HEK293T (cell line): ENCODE results near the gene OPRL1.

Source experiments
- CTCF ChIA-PET: fragments of 350-600 bp; formaldehyde crosslinking; extraction: SDS; loops from one replicate; lab custom pipeline; 2021; ENCODE audit warnings: antibody characterized with exemption, inconsistent platforms; lab: Yijun Ruan, JAX
- POLR2A ChIA-PET: fragments of 350-600 bp; formaldehyde crosslinking; extraction: SDS; loops from one replicate; lab custom pipeline; 2020; ENCODE audit warnings: antibody characterized with exemption, inconsistent platforms; lab: Yijun Ruan, JAX
- DNase-seq: peaks from one replicate; pipeline ENCODE4 v3.0.0; 2012; ENCODE audit warnings: mixed read lengths; ENCODE audit errors: extremely low spot score
- ARNT ChIP-seq: fragments of 450-650 bp; IDR thresholded peaks from 2 replicates; pipeline ENCODE4 v1.6.1; 2017; ENCODE audit warnings: mild to moderate bottlenecking
- BHLHE40 ChIP-seq: fragments of 450-650 bp; IDR thresholded peaks from 2 replicates; pipeline ENCODE4 v1.6.1; 2016; ENCODE audit warnings: mild to moderate bottlenecking, moderate library complexity, borderline replicate concordance
- FOXA1 ChIP-seq: fragments of 450-650 bp; IDR thresholded peaks from 2 replicates; pipeline ENCODE4 v1.6.1; 2016; ENCODE audit warnings: mild to moderate bottlenecking
- FOXK2 ChIP-seq: fragments of 450-650 bp; IDR thresholded peaks from 2 replicates; pipeline ENCODE4 v1.6.1; 2016; ENCODE audit warnings: mild to moderate bottlenecking
- FOXM1 ChIP-seq: fragments of 450-650 bp; IDR thresholded peaks from 2 replicates; pipeline ENCODE4 v1.6.1; 2017; ENCODE audit warnings: mild to moderate bottlenecking, borderline replicate concordance
- HDGF ChIP-seq: fragments of 450-650 bp; IDR thresholded peaks from 2 replicates; pipeline ENCODE4 v1.6.1; 2017; ENCODE audit warnings: antibody characterized with exemption, borderline replicate concordance
- L3MBTL2 ChIP-seq: fragments of 450-650 bp; conservative IDR thresholded peaks from 2 replicates; pipeline ENCODE4 v1.6.1; 2016; ENCODE audit warnings: mild to moderate bottlenecking
- SUZ12 ChIP-seq: fragments of 450-650 bp; IDR thresholded peaks from 2 replicates; pipeline ENCODE4 v1.6.1; 2016; ENCODE audit warnings: mild to moderate bottlenecking
- TARDBP ChIP-seq: fragments of 450-650 bp; IDR thresholded peaks from 2 replicates; pipeline ENCODE4 v1.6.1; 2016
- ZNF384 ChIP-seq: fragments of 450-650 bp; IDR thresholded peaks from 2 replicates; pipeline ENCODE4 v1.6.1; 2016
- TF ChIP-seq, protein P1 (sequence below): fragments of 450-650 bp; IDR thresholded peaks from 2 replicates; pipeline ENCODE4 v1.6.1; 2016

Gene OPRL1

GRCh38 chr20:64148581-64148980 is 68.7 kb downstream of the OPRL1 start:
- CTCF ChIA-PET, result no interaction called here
- TF ChIP-seq BHLHE40 (no peak), HDGF (no peak), SUZ12 (no peak), ZNF384 (no peak), FOXA1 (no peak)
- TF ChIP-seq, protein P1, sequence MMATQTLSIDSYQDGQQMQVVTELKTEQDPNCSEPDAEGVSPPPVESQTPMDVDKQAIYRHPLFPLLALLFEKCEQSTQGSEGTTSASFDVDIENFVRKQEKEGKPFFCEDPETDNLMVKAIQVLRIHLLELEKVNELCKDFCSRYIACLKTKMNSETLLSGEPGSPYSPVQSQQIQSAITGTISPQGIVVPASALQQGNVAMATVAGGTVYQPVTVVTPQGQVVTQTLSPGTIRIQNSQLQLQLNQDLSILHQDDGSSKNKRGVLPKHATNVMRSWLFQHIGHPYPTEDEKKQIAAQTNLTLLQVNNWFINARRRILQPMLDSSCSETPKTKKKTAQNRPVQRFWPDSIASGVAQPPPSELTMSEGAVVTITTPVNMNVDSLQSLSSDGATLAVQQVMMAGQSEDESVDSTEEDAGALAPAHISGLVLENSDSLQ, result no peak
- no peak for DNase-seq
- POLR2A ChIA-PET, result no interaction called here

DNA sequence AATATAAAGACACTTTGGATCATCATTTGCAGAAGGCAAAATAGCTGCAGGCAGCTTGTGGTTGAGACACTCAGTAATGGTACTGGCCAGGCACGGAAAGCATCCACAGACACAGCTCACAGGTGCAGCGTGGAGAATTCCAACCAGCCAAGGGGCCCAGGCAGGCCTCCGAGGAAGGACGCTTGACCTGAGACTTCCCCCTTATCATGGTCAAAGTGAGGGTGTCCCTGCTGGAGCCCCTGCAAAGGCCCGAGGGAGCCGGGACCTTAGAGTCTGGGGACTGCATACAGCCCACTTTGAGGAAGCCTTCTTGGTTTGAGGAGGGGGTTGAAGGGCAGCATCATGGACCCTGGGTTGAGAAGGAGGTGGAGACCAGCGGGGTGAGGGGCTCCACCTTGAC is 69.3 kb downstream of the OPRL1 start:
- CTCF ChIA-PET, result no interaction called here
- POLR2A ChIA-PET, result no interaction called here
- TF ChIP-seq FOXK2 (no peak), SUZ12 (no peak), ZNF384 (no peak), L3MBTL2 (no peak), FOXM1 (no peak)
- DNase-seq, result no peak

DNA sequence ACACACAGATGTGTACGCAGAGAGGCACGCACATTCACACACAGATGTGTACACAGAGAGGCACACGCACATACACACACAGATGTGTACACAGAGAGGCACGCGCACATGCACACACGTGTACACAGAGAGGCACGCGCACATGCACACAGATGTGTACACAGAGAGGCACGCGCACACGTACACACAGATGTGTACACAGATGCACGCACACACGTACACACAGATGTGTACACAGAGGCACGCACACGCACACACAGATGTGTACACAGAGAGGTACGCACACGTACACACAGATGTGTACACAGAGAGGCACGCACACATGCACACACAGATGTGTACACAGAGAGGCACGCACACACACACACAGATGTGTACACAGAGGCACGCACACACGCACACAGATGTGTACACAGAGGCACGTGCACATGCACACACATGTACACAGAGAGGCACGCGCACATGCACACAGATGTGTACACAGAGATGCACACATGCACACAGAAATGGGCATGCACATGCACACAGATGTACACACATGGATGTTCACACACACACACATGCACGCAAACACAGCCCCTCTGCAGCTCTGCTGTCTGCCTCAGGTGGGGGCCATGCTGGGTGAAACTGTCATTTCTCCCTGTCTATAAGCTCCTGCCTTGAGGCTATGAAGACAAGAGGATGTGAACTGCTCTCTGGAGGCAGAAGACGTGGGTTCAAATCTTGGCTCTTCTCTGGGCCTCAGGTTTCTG is 70.1 kb downstream of the OPRL1 start:
- TF ChIP-seq TARDBP (no peak), ZNF384 (no peak), HDGF (no peak), SUZ12 (no peak), FOXA1 (no peak), ARNT (no peak)
- TF ChIP-seq, protein P1, result no peak
- ChIA-PET CTCF (no interaction called here), POLR2A (interaction anchor here (1.1 kb wide), 1 partner anchor 87 kb away, joined by 3 read pairs; the partner anchor contains the start of gene TCEA2)
- DNase-seq, result no peak
